PC-9 (cell line): Measurements from ENCODE around the gene CNNM2. TPM values are rescaled to one million over a fixed set of nuclear protein-coding genes. Genes with fewer than 3 reads are reported as not detected.
"Not testable (repeated sequence)": the region's sequence is repeated elsewhere in the genome, so short reads cannot be mapped to it uniquely, and the experiment has no call there.

Source experiments
- BruUV-seq: library from RNA; stranded (reverse); fragments of 400-500 nt; replicated peaks from 2 replicates; lab custom pipeline; 2021; lab: Mats Ljungman, UMichigan
- CTCF ChIA-PET: fragments of 300-600 bp; sonication (Branson Sonifier 250); formaldehyde crosslinking; loops from one replicate; lab custom pipeline; 2022; ENCODE audit warnings: antibody characterized with exemption; lab: Charles Lee
- POLR2A ChIA-PET: fragments of 300-600 bp; sonication (Branson Sonifier 250); formaldehyde crosslinking; loops from one replicate; lab custom pipeline; 2022; ENCODE audit warnings: antibody characterized with exemption; ENCODE audit not compliant: unreplicated experiment; lab: Charles Lee
- DNase-seq, 2 experiments: peaks; one replicate each; pipeline versions ENCODE4 v3.0.0 to v3.0.0-alpha.2; 2015 to 2022; ENCODE audit warnings: mixed read lengths in 1 of 2
- H2AFZ ChIP-seq: fragments of 200-600 bp; sonication (generic); 2 replicates; pipeline ENCODE4 v1.8.1; 2017; ENCODE audit warnings: antibody characterized with exemption
- H3F3A ChIP-seq: fragments of 200-600 bp; sonication (generic); 2 replicates; pipeline ENCODE4 v1.8.1; 2017; ENCODE audit warnings: antibody characterized with exemption, mild to moderate bottlenecking, low read depth; ENCODE audit not compliant: insufficient read depth
- H3K27ac ChIP-seq: fragments of 200-600 bp; sonication (generic); 2 replicates; pipeline ENCODE4 v1.6.1; 2016; ENCODE audit warnings: mixed run types
- H3K27me3 ChIP-seq: fragments of 200-600 bp; sonication (generic); 2 replicates; pipeline ENCODE4 v1.6.1; 2016; ENCODE audit warnings: low read depth, mixed run types; ENCODE audit not compliant: insufficient read depth
- H3K36me3 ChIP-seq: fragments of 200-600 bp; sonication (generic); 2 replicates; pipeline ENCODE4 v1.6.1; 2016; ENCODE audit warnings: low read depth, mixed run types
- H3K4me1 ChIP-seq: fragments of 200-600 bp; sonication (generic); replicated peaks from 2 replicates; pipeline ENCODE4 v1.6.1; 2016; ENCODE audit warnings: mixed run types; ENCODE audit not compliant: insufficient read depth
- H3K4me2 ChIP-seq: fragments of 200-600 bp; sonication (generic); 2 replicates; pipeline ENCODE4 v1.6.1; 2017; ENCODE audit warnings: mixed run types
- H3K4me3 ChIP-seq: fragments of 200-600 bp; sonication (generic); 2 replicates; pipeline ENCODE4 v1.6.1; 2016; ENCODE audit warnings: mixed run types
- H3K79me2 ChIP-seq: fragments of 200-600 bp; sonication (generic); 2 replicates; pipeline ENCODE4 v1.6.1; 2017; ENCODE audit warnings: low read depth, mixed run types
- H3K9me2 ChIP-seq: fragments of 200-600 bp; sonication (generic); 2 replicates; pipeline ENCODE4 v1.8.1; 2017; ENCODE audit warnings: mild to moderate bottlenecking; ENCODE audit not compliant: insufficient read depth
- H3K9me3 ChIP-seq: fragments of 200-600 bp; sonication (generic); 2 replicates; pipeline ENCODE4 v1.8.1; 2016; ENCODE audit warnings: low read depth; ENCODE audit not compliant: insufficient read depth
- H4K20me1 ChIP-seq: fragments of 200-600 bp; sonication (generic); 2 replicates; pipeline ENCODE4 v1.8.1; 2017; ENCODE audit not compliant: insufficient read depth
- EZH2 ChIP-seq: fragments of 200-600 bp; sonication (generic); IDR thresholded peaks from 2 replicates; pipeline ENCODE4 v1.8.0; 2017; ENCODE audit warnings: antibody characterized with exemption, low read depth
- intact Hi-C: fragments of 100-400 bp; cut with micrococcal nuclease; formaldehyde crosslinking; loops from one replicate; pipeline ENCODE4 v1.10.0; 2022; ENCODE audit not compliant: unreplicated experiment
- total RNA-seq: library from RNA; stranded (reverse); gene quantifications from 2 replicates; pipeline ENCODE4 v1.2.3, GENCODE V29; 2021
- TF ChIP-seq, protein P1 (sequence below): fragments of 200-600 bp; sonication (generic); conservative IDR thresholded peaks from 2 replicates; pipeline ENCODE4 v1.6.1; 2017; ENCODE audit warnings: mixed run types, antibody characterized with exemption, mild to moderate bottlenecking, moderate library complexity

The CNNM2 gene
- total RNA-seq, 1 experiment from 2014 or later: 8.8 TPM

DNA sequence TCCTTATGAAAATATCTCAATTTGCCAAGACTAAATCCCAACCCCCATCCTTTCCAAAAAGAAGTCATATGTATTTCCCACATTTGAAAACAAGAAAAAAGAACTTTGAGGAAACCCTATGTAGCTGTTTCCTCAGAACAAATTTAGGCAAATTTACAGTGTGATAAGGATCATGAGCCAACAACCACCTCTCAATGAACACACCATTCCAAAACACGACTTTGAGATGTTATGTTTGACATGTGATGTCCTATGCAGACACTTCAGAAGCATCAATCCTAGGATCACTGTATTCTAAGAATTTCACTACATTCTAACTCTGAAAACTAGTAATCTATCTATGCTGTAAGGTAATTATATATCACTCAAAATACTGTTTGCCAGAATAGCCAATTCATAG is 212.8 kb downstream of the CNNM2 start:
- Histone ChIP-seq H3K4me2 (no peak overlapping the region), H3K36me3 (peaks cover 11% of the 10 kb centered on the region), H2AFZ (no peak overlapping the region), H3K27ac (0 out of 2 replicates have a peak overlapping the region, but pooled peaks have one; percentile 12), H3K27me3 (no peaks in the 10 kb centered on the region), H3K9me3 (no peaks in the 10 kb centered on the region), H3K79me2 (0 out of 2 replicates have a peak, but pooled peaks cover 9% of the 10 kb centered on the region), H3K4me1 (no peaks in the 10 kb centered on the region), H3K4me3 (no peak overlapping the region), H4K20me1 (no peaks in the 10 kb centered on the region), H3F3A (peaks cover 21% of the 10 kb centered on the region; the same call in 1 of the 2 replicates), H3K9me2 (no peaks in the 10 kb centered on the region)
- POLR2A ChIA-PET: no interaction called here
- CTCF ChIA-PET: no interaction called here
- no peak for TF ChIP-seq EZH2
- TF ChIP-seq, protein P1, sequence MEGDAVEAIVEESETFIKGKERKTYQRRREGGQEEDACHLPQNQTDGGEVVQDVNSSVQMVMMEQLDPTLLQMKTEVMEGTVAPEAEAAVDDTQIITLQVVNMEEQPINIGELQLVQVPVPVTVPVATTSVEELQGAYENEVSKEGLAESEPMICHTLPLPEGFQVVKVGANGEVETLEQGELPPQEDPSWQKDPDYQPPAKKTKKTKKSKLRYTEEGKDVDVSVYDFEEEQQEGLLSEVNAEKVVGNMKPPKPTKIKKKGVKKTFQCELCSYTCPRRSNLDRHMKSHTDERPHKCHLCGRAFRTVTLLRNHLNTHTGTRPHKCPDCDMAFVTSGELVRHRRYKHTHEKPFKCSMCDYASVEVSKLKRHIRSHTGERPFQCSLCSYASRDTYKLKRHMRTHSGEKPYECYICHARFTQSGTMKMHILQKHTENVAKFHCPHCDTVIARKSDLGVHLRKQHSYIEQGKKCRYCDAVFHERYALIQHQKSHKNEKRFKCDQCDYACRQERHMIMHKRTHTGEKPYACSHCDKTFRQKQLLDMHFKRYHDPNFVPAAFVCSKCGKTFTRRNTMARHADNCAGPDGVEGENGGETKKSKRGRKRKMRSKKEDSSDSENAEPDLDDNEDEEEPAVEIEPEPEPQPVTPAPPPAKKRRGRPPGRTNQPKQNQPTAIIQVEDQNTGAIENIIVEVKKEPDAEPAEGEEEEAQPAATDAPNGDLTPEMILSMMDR: no peak
- no TSS peak for BruUV-seq
- DNase-seq: no peak
- intact Hi-C loops: no loop called here

DNA sequence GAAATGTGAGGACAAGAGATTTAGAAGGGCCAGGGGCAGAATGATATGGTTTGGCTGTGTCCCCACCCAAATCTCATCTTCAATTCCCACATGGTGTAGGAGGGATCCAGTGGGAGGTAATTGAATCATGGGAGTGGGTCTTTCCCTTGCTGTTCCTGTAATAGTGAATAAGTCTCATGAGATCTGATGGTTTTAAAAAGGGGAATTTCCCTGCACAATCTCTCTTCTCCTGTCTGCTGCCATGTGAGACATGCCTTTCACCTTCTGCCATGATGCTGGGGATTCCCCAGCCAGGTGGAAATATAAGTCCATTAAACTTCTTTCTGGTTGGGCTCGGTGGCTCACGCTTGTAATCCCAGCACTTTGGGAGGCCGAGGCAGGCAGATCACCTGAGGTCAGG is 217.1 kb downstream of the CNNM2 start:
- 0 out of 2 replicates have a peak, but pooled peaks cover 13% of the 10 kb centered on the region for H3K79me2 ChIP-seq
- H3K36me3 ChIP-seq: peaks cover 17% of the 10 kb centered on the region
- H3K27ac ChIP-seq, H3K4me1 ChIP-seq, H3K9me2 ChIP-seq, H3K27me3 ChIP-seq, H4K20me1 ChIP-seq, BruUV-seq, H3K4me3 ChIP-seq, H3K4me2 ChIP-seq, POLR2A ChIA-PET, DNase-seq, intact Hi-C loops, H3K9me3 ChIP-seq, CTCF ChIA-PET, H2AFZ ChIP-seq: not testable (repeated sequence)
- peaks cover 36% of the 10 kb centered on the region; the same call in 1 of the 2 replicates for H3F3A ChIP-seq

DNA sequence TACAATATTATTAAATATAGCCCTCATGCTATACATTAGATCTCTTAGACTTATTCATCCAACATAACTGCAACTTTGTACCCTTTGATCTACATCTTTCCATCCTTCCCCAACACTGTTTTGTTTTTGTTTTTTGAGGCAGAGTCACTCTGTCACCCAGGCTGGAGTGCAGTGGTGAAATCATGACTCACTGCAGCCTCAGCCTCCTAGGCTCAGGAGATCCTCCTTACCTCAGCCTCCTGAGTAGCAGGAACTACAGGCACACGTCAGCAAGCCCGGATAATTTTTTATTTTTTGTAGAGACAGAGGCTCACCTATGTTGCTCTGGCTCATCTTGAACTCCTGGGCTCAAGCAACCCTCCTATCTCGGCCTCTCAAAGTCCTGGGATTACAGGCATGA is 221.7 kb downstream of the CNNM2 start:
- Histone ChIP-seq H3K9me2 (no peaks in the 10 kb centered on the region), H3K4me3 (no peak overlapping the region), H3F3A (peaks cover 50% of the 10 kb centered on the region), H3K4me1 (peaks cover 20% of the 10 kb centered on the region), H3K79me2 (peaks cover 15% of the 10 kb centered on the region; the same call in 1 of the 2 replicates), H2AFZ (no peak overlapping the region), H3K27me3 (no peaks in the 10 kb centered on the region), H3K27ac (no peak overlapping the region), H4K20me1 (no peaks in the 10 kb centered on the region), H3K9me3 (no peaks in the 10 kb centered on the region), H3K36me3 (peaks cover 24% of the 10 kb centered on the region), H3K4me2 (no peak overlapping the region)
- ChIA-PET POLR2A (no interaction called here), CTCF (no interaction called here)
- intact Hi-C loops: no loop called here
- no peak for TF ChIP-seq EZH2
- TF ChIP-seq, protein P1: no peak
- no peak for DNase-seq
- no TSS peak for BruUV-seq

Other genes starting within 250 kb of the CNNM2 start
- 7.1 and 9.7 TPM in 2 replicates for gene ARL3, start 203.9 kb upstream of the CNNM2 start, total RNA-seq
- 5.3 and 5.4 TPM in 2 replicates for gene SFXN2, start 203.7 kb upstream of the CNNM2 start, total RNA-seq
- 16.2 and 19.7 TPM in 2 replicates for gene WBP1L, start 174.3 kb upstream of the CNNM2 start, total RNA-seq
- gene CYP17A1, start 80.9 kb upstream of the CNNM2 start, total RNA-seq: not detected in 2 replicates
- 8.2 and 9.4 TPM in 2 replicates for gene BORCS7, start 64.0 kb upstream of the CNNM2 start, total RNA-seq
- gene AS3MT, start 48.8 kb upstream of the CNNM2 start, total RNA-seq: 0.22 TPM in 1 of 2 replicates, not detected in the other